ENCODE measurements around the gene POU6F2. TPM values are rescaled to one million over a fixed set of nuclear protein-coding genes. Genes with fewer than 3 reads are reported as not detected.

The POU6F2 gene
- total RNA-seq, 1 donor from 2014 or later = 0.44 TPM

GRCh38 chr7:39152701-39153100, 175.0 kb downstream of the POU6F2 start:
- no peak for DNase-seq
- Histone ChIP-seq H3K4me3 (no peak overlapping the region), H3K27me3 (ENCODE audit: low read depth) (peaks cover 25% of the 10 kb centered on the region), H3K27ac (replicated peaks) (no peak overlapping the region), H3K4me1 (no peaks in the 10 kb centered on the region), H3K36me3 (no peaks in the 10 kb centered on the region), H3K9me3 (replicated peaks) (no peaks in the 10 kb centered on the region)
- intact Hi-C loops (cut with micrococcal nuclease) = no loop called here
- TF ChIP-seq, protein P1, sequence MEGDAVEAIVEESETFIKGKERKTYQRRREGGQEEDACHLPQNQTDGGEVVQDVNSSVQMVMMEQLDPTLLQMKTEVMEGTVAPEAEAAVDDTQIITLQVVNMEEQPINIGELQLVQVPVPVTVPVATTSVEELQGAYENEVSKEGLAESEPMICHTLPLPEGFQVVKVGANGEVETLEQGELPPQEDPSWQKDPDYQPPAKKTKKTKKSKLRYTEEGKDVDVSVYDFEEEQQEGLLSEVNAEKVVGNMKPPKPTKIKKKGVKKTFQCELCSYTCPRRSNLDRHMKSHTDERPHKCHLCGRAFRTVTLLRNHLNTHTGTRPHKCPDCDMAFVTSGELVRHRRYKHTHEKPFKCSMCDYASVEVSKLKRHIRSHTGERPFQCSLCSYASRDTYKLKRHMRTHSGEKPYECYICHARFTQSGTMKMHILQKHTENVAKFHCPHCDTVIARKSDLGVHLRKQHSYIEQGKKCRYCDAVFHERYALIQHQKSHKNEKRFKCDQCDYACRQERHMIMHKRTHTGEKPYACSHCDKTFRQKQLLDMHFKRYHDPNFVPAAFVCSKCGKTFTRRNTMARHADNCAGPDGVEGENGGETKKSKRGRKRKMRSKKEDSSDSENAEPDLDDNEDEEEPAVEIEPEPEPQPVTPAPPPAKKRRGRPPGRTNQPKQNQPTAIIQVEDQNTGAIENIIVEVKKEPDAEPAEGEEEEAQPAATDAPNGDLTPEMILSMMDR (IDR thresholded peaks at IDR 0.05; ENCODE audit: borderline replicate concordance) = no peak

DNA sequence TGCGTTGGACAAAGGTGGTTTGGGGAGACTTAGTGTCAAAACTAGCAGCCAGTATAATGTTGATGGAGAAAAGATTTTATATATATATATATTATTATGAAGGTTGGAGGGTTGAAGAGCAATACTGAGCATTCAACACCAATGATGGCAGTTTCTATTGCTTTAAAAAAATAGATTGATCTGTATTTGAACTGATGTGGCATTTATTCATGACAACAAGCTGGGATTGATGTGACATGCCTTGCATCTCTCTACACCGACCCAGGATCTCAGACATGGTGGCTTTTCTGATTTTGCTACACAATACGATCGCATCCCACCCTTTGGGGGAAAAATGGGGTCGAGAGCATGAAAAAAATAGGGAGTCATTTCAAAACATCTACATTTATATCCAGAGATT, 175.4 kb downstream of the POU6F2 start:
- Histone ChIP-seq H3K36me3 (no peaks in the 10 kb centered on the region), H3K9me3 (replicated peaks) (no peaks in the 10 kb centered on the region), H3K4me1 (no peaks in the 10 kb centered on the region), H3K27ac (replicated peaks) (no peak overlapping the region), H3K4me3 (no peak overlapping the region), H3K27me3 (ENCODE audit: low read depth) (peaks cover 25% of the 10 kb centered on the region)
- intact Hi-C loops (cut with micrococcal nuclease) = no loop called here
- no peak for DNase-seq
- TF ChIP-seq, protein P1 (IDR thresholded peaks at IDR 0.05; ENCODE audit: borderline replicate concordance) = no peak

DNA sequence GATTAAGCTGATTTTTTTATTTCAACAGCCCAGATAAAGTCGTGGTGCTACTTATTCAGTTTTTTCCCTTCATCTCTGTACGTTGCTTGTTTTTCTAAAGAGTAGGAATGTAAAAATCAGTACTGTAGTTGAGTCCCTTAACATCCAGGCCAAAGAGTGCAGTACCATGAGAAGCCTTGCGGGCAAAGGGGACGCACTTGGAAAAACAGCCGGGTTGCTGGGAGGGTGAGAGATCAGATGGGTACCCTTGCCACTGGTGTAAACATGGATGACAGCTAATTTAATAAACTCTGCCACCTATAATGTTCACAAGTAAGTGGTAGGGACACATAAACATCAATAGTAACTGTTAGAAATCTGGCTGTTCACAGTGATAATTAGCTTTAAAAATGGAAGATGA, 175.9 kb downstream of the POU6F2 start:
- H3K27me3 ChIP-seq (ENCODE audit: low read depth) = peaks cover 29% of the 10 kb centered on the region
- no peaks in the 10 kb centered on the region for H3K36me3 ChIP-seq
- H3K27ac ChIP-seq (replicated peaks) = no peak overlapping the region
- no peaks in the 10 kb centered on the region for H3K9me3 ChIP-seq (replicated peaks)
- H3K4me1 ChIP-seq = no peaks in the 10 kb centered on the region
- DNase-seq = no peak
- TF ChIP-seq, protein P1 (IDR thresholded peaks at IDR 0.05; ENCODE audit: borderline replicate concordance) = no peak
- intact Hi-C loops (cut with micrococcal nuclease) = no loop called here
- H3K4me3 ChIP-seq = no peak overlapping the region

DNA sequence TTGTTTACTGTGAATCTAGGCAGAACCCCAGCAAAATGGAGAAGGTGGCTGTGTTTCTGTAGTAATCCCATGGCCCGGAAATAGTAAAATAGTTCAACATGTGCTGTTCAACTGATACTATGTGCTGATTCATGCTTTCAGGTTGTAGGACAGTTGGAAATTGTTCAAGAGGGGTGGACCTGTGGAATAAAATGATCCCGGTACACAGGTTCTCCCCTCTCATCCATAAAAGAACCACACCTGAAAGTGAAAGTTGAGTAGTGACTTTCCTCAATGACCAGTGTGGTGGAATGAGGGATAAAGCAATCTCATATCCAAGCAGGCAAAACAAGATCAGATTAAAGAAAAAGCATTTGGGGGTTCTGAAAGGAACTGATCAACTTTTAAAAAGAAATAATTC, 177.1 kb downstream of the POU6F2 start:
- no peak overlapping the region for H3K27ac ChIP-seq (replicated peaks)
- peaks cover 29% of the 10 kb centered on the region for H3K27me3 ChIP-seq (ENCODE audit: low read depth)
- TF ChIP-seq, protein P1 (IDR thresholded peaks at IDR 0.05; ENCODE audit: borderline replicate concordance) = no peak
- H3K4me1 ChIP-seq = no peaks in the 10 kb centered on the region
- H3K4me3 ChIP-seq = no peak overlapping the region
- intact Hi-C loops (cut with micrococcal nuclease) = no loop called here
- H3K9me3 ChIP-seq (replicated peaks) = no peaks in the 10 kb centered on the region
- no peaks in the 10 kb centered on the region for H3K36me3 ChIP-seq
- no peak for DNase-seq

- no peaks in the 10 kb centered on the region for H3K36me3 ChIP-seq
- no peaks in the 10 kb centered on the region for H3K9me3 ChIP-seq (replicated peaks)
- no peaks in the 10 kb centered on the region for H3K4me1 ChIP-seq
- TF ChIP-seq, protein P1 (IDR thresholded peaks at IDR 0.05; ENCODE audit: borderline replicate concordance) = no peak
- no peak for DNase-seq
- H3K27me3 ChIP-seq (ENCODE audit: low read depth) = peaks cover 26% of the 10 kb centered on the region
- H3K4me3 ChIP-seq = no peak overlapping the region
- intact Hi-C loops (cut with micrococcal nuclease) = no loop called here
- no peak overlapping the region for H3K27ac ChIP-seq (replicated peaks)
Observed at GRCh38 chr7:39158367-39158766, 180.7 kb downstream of the POU6F2 start.

DNA sequence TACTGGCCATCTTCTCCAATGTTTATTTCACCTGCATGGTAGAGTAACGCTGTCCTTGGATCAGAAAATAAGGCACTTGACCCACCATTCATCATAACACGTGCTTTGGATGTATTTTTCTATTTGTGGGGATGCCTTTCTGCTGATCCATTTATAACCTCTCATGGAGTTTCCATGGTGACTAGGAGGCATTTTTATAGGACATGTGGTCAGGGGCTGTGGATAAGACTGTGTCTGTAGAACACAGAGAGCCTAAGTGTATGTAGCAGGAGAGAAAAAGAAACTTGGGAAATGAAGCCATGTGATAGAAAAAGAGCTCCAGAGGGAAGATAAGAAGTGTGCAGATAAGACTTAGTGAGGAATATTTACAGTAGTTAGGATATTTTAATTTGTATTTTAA, 184.2 kb downstream of the POU6F2 start:
- Histone ChIP-seq H3K27me3 (ENCODE audit: low read depth) (peaks cover 15% of the 10 kb centered on the region), H3K4me1 (no peaks in the 10 kb centered on the region), H3K9me3 (replicated peaks) (no peaks in the 10 kb centered on the region), H3K27ac (replicated peaks) (no peak overlapping the region), H3K4me3 (no peak overlapping the region), H3K36me3 (no peaks in the 10 kb centered on the region)
- DNase-seq = no peak
- intact Hi-C loops (cut with micrococcal nuclease) = no loop called here
- TF ChIP-seq, protein P1 (IDR thresholded peaks at IDR 0.05; ENCODE audit: borderline replicate concordance) = no peak
